Osteoblast (primary cell): ENCODE results near the gene C20orf204. TPM values are rescaled to one million over a fixed set of nuclear protein-coding genes. Genes with fewer than 3 reads are reported as not detected.
A peak's percentile ranks its signal among the peaks of the same experiment; 100 is the strongest.

Experiments
- DNase-seq: peaks from one replicate; pipeline ENCODE4 v3.0.0; 2011; ENCODE audit warnings: low spot score, mixed read lengths; ENCODE audit not compliant: insufficient read length; ENCODE audit errors: missing footprints
- H2AFZ ChIP-seq: 2 replicates; pipeline ENCODE4 v1.6.0; 2011; ENCODE audit warnings: mild to moderate bottlenecking, low read length
- H3K27ac ChIP-seq: 2 replicates; pipeline ENCODE4 v1.5.1; 2011; ENCODE audit warnings: mild to moderate bottlenecking, low read depth, low read length, moderate library complexity
- H3K27me3 ChIP-seq: 2 replicates; pipeline ENCODE4 v1.6.0; 2012; ENCODE audit warnings: mild to moderate bottlenecking, control low read depth, inconsistent platforms, low read length, moderate library complexity; ENCODE audit not compliant: insufficient read depth
- H3K36me3 ChIP-seq: 2 replicates; pipeline ENCODE4 v1.5.1; 2011; ENCODE audit warnings: mild to moderate bottlenecking, low read length, control low read depth, moderate library complexity; ENCODE audit not compliant: insufficient read depth
- H3K4me1 ChIP-seq: 2 replicates; pipeline ENCODE4 v1.5.1; 2011; ENCODE audit warnings: mild to moderate bottlenecking, low read length, control low read depth, moderate library complexity; ENCODE audit not compliant: insufficient read depth
- H3K4me2 ChIP-seq: 2 replicates; pipeline ENCODE4 v1.6.0; 2011; ENCODE audit warnings: mild to moderate bottlenecking, low read length; ENCODE audit not compliant: insufficient read depth
- H3K4me3 ChIP-seq: fragments of 200-600 bp; sonication (generic); 3 replicates; pipeline ENCODE4 v1.5.1; 2012; ENCODE audit warnings: mild to moderate bottlenecking, low read length, inconsistent platforms; ENCODE audit not compliant: insufficient read depth
- H3K79me2 ChIP-seq: 2 replicates; pipeline ENCODE4 v1.6.0; 2012; ENCODE audit warnings: mild to moderate bottlenecking, low read length, control low read depth, inconsistent platforms; ENCODE audit not compliant: insufficient read depth
- H3K9me3 ChIP-seq: 2 replicates; pipeline ENCODE4 v1.5.1; 2011; ENCODE audit warnings: low read depth, low read length, control low read depth
- H4K20me1 ChIP-seq: 2 replicates; pipeline ENCODE4 v1.6.0; 2012; ENCODE audit warnings: mild to moderate bottlenecking, low read length, control low read depth; ENCODE audit not compliant: insufficient read depth
- CTCF ChIP-seq: IDR thresholded peaks from 2 replicates; pipeline ENCODE4 v1.5.1; 2011; ENCODE audit warnings: mild to moderate bottlenecking, low read depth, low read length, moderate library complexity; ENCODE audit errors: extremely low read depth
- total RNA-seq: library from RNA; depleted of rRNA; stranded (reverse); fragments of >200 nt; gene quantifications from 2 replicates; pipeline ENCODE4 v1.2.3, GENCODE V29; 2012

The C20orf204 gene
- total RNA-seq, 1 donor, result 1.1 TPM

- H4K20me1 ChIP-seq, result peaks cover 39% of the 10 kb centered on the region
- H3K4me1 ChIP-seq, result peaks cover 27% of the 10 kb centered on the region
- H3K4me2 ChIP-seq, result no peak overlapping the region
- no peak for DNase-seq
- no peak overlapping the region for H2AFZ ChIP-seq
- H3K79me2 ChIP-seq, result no peaks in the 10 kb centered on the region
- no peak overlapping the region for H3K4me3 ChIP-seq
- H3K27ac ChIP-seq, result no peak overlapping the region
- H3K36me3 ChIP-seq, result no peaks in the 10 kb centered on the region
- no peaks in the 10 kb centered on the region for H3K27me3 ChIP-seq
- H3K9me3 ChIP-seq, result no peaks in the 10 kb centered on the region
- TF ChIP-seq CTCF, result no peak
Measured at GRCh38 chr20:64065062-64065973, 29.3 kb downstream of the C20orf204 start.

GRCh38 chr20:64065974-64066343 lies 30.0 kb downstream of the C20orf204 start:
- Histone ChIP-seq H3K4me3 (no peak overlapping the region), H4K20me1 (peaks cover 39% of the 10 kb centered on the region), H3K27me3 (no peaks in the 10 kb centered on the region), H3K9me3 (no peaks in the 10 kb centered on the region), H3K4me1 (peaks cover 27% of the 10 kb centered on the region), H3K4me2 (peak overlapping the region; percentile 29), H3K79me2 (no peaks in the 10 kb centered on the region), H3K36me3 (no peaks in the 10 kb centered on the region), H2AFZ (no peak overlapping the region), H3K27ac (no peak overlapping the region)
- TF ChIP-seq CTCF, result no peak
- peak; percentile 95 for DNase-seq

- H3K27me3 ChIP-seq, result no peaks in the 10 kb centered on the region
Measured at GRCh38 chr20:64067005-64067632, 31.1 kb downstream of the C20orf204 start.

More at GRCh38 chr20:64067005-64067632, 31.1 kb downstream of the C20orf204 start:
- Histone ChIP-seq H3K4me1 (peaks cover 26% of the 10 kb centered on the region), H3K9me3 (no peaks in the 10 kb centered on the region), H3K4me2 (no peak overlapping the region), H4K20me1 (peaks cover 39% of the 10 kb centered on the region), H3K27ac (no peak overlapping the region), H3K4me3 (no peak overlapping the region), H2AFZ (no peak overlapping the region), H3K36me3 (no peaks in the 10 kb centered on the region), H3K79me2 (no peaks in the 10 kb centered on the region)
- no peak for DNase-seq
- no peak for TF ChIP-seq CTCF
